ENCODE data around the gene CCNQ.

GRCh38 chrX:153634236-153634635, 35.3 kb upstream of the CCNQ start:
- TF ChIP-seq EP300 (IDR thresholded peaks at IDR 0.05; ENCODE audit: borderline replicate concordance) (no peak), CEBPB (IDR thresholded peaks at IDR 0.05) (no peak)
- TF ChIP-seq, protein P1, sequence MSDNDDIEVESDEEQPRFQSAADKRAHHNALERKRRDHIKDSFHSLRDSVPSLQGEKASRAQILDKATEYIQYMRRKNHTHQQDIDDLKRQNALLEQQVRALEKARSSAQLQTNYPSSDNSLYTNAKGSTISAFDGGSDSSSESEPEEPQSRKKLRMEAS (IDR thresholded peaks at IDR 0.05): no peak

Measured in Ishikawa (cell line).